OCI-LY3 (cell line): ENCODE results near the gene ZFAND6.

Source experiments
- H2AFZ ChIP-seq: fragments of 200-600, 300-600 bp; shearing (Covaris generic); 2 replicates; pipeline ENCODE4 v1.6.0; 2014; ENCODE audit warnings: antibody characterized with exemption, low read depth, low read length
- H3K27ac ChIP-seq: fragments of 200-600, 300-600 bp; sonication (generic); 2 replicates; pipeline ENCODE4 v1.5.1; 2014; ENCODE audit warnings: mild to moderate bottlenecking, low read length, moderate library complexity, mixed read lengths
- H3K27me3 ChIP-seq: fragments of 200-600, 300-600 bp; sonication (generic); 2 replicates; pipeline ENCODE4 v1.6.1; 2014; ENCODE audit warnings: low read depth, low read length, mixed read lengths
- H3K36me3 ChIP-seq: fragments of 200-600, 300-600 bp; sonication (generic); replicated peaks from 2 replicates; pipeline ENCODE3; 2014; ENCODE audit warnings: low read depth, low read length, mixed read lengths
- H3K4me1 ChIP-seq: fragments of 300-600, 200-600 bp; sonication (generic); 2 replicates; pipeline ENCODE4 v1.6.1; 2014; ENCODE audit warnings: low read length, mixed read lengths
- H3K4me2 ChIP-seq: fragments of 200-600, 300-600 bp; sonication (generic); 2 replicates; pipeline ENCODE4 v1.6.1; 2014; ENCODE audit warnings: low read length, mixed read lengths
- H3K4me3 ChIP-seq: fragments of 300-600, 200-600 bp; sonication (generic); 2 replicates; pipeline ENCODE4 v1.5.1; 2014; ENCODE audit warnings: antibody characterized with exemption, mild to moderate bottlenecking, low read length, moderate library complexity
- H3K79me2 ChIP-seq: fragments of 300-600, 200-600 bp; shearing (Covaris generic); 2 replicates; pipeline ENCODE4 v1.6.1; 2014; ENCODE audit warnings: mild to moderate bottlenecking, low read length, mixed read lengths
- H3K9ac ChIP-seq: fragments of 300-600, 200-600 bp; shearing (Covaris generic); 2 replicates; pipeline ENCODE4 v1.6.0; 2014; ENCODE audit warnings: mild to moderate bottlenecking, low read length, moderate library complexity
- H3K9me3 ChIP-seq: fragments of 200-600, 300-600 bp; shearing (Covaris generic); 2 replicates; pipeline ENCODE4 v1.6.1; 2014; ENCODE audit warnings: low read length, mixed read lengths; ENCODE audit not compliant: insufficient read depth
- H4K20me1 ChIP-seq: fragments of 200-600, 300-600 bp; sonication (generic); 2 replicates; pipeline ENCODE4 v1.6.1; 2016; ENCODE audit warnings: low read length, mixed read lengths; ENCODE audit not compliant: insufficient read depth
- CTCF ChIP-seq: fragments of 200-600, 300-600 bp; sonication (generic); IDR thresholded peaks from 2 replicates; pipeline ENCODE4 v1.5.1; 2014; ENCODE audit warnings: antibody characterized with exemption, low read length, low read depth
- EZH2phosphoT487 ChIP-seq: fragments of 200-600 bp; shearing (Covaris generic); IDR thresholded peaks from 2 replicates; pipeline ENCODE4 v1.6.1; 2018; ENCODE audit warnings: antibody characterized with exemption, mixed run types, low read depth

Gene ZFAND6

DNA sequence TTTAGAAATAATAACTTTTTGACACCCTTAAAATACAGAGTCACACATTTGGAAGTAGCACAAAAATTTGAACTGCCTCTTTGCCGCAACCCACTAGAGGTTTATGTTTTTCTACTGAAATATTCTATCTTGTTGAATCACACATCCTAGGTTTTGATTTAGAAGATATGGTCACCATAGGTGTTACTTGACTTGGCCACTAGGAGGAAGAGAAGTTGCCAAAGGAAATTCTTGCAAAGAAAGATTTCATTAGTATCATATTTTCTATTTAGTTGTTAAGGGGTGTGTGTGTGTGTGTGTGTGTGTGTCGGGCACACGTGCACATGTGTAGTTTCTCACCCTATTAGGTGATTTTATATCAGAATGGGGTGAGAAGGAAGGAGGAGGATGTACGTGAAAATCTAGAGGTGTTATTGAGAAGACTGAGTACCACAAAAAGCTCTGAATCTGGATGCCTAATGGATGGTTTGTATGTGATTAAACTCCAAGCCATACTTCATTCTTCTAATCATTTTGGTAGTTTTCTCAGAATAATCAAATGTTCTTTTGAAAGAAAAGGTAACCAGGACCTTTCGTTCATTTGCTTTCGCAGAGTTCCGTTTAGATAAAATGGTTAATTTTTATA is 31.5 kb downstream of the ZFAND6 start:
- Histone ChIP-seq H3K4me3 (no peak overlapping the region), H3K9ac (no peak overlapping the region), H3K36me3 (peaks cover 3% of the 10 kb centered on the region), H3K79me2 (peaks cover 79% of the 10 kb centered on the region), H3K27me3 (no peaks in the 10 kb centered on the region), H3K4me1 (no peaks in the 10 kb centered on the region), H3K9me3 (no peaks in the 10 kb centered on the region), H2AFZ (no peak overlapping the region), H3K27ac (no peak overlapping the region), H3K4me2 (no peak overlapping the region), H4K20me1 (peaks cover 83% of the 10 kb centered on the region)
- no peak for TF ChIP-seq EZH2phosphoT487
- TF ChIP-seq CTCF, result peak; percentile 32; the same call in 1 of the 2 replicates

DNA sequence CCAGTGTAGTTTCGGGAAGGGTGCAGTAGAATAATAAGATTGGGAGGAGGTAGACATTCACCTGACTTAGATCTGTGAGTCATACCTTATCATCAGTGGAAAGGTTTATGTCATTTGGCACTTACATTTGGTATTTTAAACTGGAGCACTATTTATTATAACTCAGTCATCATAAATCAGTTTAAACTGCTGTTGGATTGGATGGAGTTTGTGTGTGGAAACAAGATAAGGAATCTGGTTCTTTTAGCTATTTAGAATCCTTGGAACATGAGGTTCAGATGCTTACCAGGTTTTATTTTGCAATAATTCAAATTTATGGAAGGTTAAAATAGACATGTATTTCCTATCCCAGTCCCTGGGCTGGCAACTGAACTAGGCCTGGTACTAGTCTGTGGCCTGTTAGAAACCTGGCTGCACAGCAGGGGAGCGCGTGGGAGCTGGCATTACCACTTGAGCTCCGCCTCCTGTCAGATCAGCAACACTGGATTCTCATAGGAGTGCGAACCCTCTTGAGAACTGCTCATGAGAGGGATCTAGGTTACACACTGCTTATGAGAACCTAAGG is 34.5 kb downstream of the ZFAND6 start:
- H3K4me2 ChIP-seq, result no peak overlapping the region
- H2AFZ ChIP-seq, result no peak overlapping the region
- H3K36me3 ChIP-seq, result peaks cover 3% of the 10 kb centered on the region
- TF ChIP-seq CTCF, result no peak
- no peak for TF ChIP-seq EZH2phosphoT487
- no peaks in the 10 kb centered on the region for H3K9me3 ChIP-seq
- H4K20me1 ChIP-seq, result peaks cover 69% of the 10 kb centered on the region
- H3K4me3 ChIP-seq, result no peak overlapping the region
- no peaks in the 10 kb centered on the region for H3K27me3 ChIP-seq
- H3K9ac ChIP-seq, result no peak overlapping the region
- H3K79me2 ChIP-seq, result peaks cover 69% of the 10 kb centered on the region
- no peak overlapping the region for H3K27ac ChIP-seq
- H3K4me1 ChIP-seq, result peaks cover under 1% of the 10 kb centered on the region; the same call in 1 of the 2 replicates

DNA sequence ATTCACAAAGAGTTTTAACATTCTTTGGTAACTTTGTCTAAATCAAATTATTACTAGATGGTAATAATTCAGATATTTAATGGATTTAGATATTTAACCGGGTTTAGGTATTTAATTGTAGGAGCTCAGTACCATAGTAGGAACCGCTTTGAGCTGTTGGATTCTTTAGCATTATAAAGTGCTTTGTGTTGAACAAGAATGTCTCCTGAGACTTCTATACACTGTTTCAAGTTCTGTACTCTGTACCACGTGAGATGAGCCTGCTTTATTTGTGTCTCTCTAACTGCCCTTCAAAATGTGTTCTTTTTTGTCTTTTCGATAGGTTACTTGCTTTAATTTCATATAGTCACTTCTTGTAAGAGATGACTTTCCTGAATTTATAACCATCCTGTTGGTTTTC is 36.0 kb downstream of the ZFAND6 start:
- Histone ChIP-seq H4K20me1 (peaks cover 65% of the 10 kb centered on the region), H3K4me1 (peaks cover 14% of the 10 kb centered on the region), H3K9me3 (no peaks in the 10 kb centered on the region), H3K4me2 (no peak overlapping the region), H3K27me3 (no peaks in the 10 kb centered on the region), H2AFZ (no peak overlapping the region), H3K4me3 (no peak overlapping the region), H3K36me3 (peaks cover 10% of the 10 kb centered on the region), H3K27ac (no peak overlapping the region), H3K9ac (no peak overlapping the region), H3K79me2 (peaks cover 68% of the 10 kb centered on the region)
- TF ChIP-seq EZH2phosphoT487 (no peak), CTCF (no peak)

GRCh38 chr15:80095969-80096368 is 36.5 kb downstream of the ZFAND6 start:
- peaks cover 67% of the 10 kb centered on the region for H3K79me2 ChIP-seq
- TF ChIP-seq CTCF (no peak), EZH2phosphoT487 (no peak)
- no peak overlapping the region for H3K4me2 ChIP-seq
- no peak overlapping the region for H3K9ac ChIP-seq
- peaks cover 14% of the 10 kb centered on the region for H3K4me1 ChIP-seq
- no peaks in the 10 kb centered on the region for H3K27me3 ChIP-seq
- H3K27ac ChIP-seq, result no peak overlapping the region
- no peaks in the 10 kb centered on the region for H3K9me3 ChIP-seq
- H4K20me1 ChIP-seq, result peaks cover 62% of the 10 kb centered on the region
- H2AFZ ChIP-seq, result no peak overlapping the region
- H3K36me3 ChIP-seq, result peaks cover 12% of the 10 kb centered on the region
- no peak overlapping the region for H3K4me3 ChIP-seq
